Measurements from ENCODE around the gene CLSTN1. TPM values are rescaled to one million over a fixed set of nuclear protein-coding genes. Genes with fewer than 3 reads are reported as not detected.

The CLSTN1 gene
- total RNA-seq, 1 experiment from 2014 or later: 100 TPM

DNA sequence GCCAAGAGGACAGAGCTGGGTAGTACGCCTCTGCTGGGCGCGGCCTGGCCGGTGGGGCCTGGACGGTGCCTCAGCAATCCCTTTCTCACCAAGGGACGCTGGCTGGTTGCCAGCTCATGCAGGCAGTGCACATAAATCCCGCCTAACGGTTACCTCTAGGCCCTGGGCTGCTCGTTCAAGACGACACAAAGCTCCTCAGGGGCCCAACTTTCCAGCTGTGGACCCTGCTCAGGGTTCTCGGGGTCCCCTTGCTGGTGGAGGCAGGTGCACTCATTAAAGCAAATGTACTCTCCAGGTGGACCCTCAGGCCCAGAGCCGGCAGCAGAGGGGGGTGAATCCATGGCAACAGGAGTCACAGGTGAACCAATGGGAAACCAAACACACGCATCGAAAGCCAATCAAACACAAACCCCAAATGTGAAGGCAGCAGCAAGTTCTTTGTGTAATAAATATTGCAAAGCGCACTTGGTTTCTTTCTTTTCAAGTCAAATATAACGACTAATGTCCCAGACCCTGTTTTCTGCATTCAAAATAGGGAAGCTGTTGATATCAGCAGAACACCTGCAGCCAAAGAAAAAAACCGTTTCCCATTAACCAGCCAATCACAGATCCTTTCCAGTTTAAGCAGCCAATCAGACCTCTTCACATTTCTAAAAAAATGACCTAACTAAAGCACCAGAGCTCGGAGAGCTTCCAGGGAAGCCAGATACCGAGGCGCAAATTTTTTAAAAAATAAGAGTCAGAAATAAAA lies 26.1 kb upstream of the CLSTN1 start:
- Histone ChIP-seq H2BK12ac (ENCODE audit: insufficient read length, low read depth, low read length) (no peak overlapping the region), H2BK120ac (ENCODE audit: low read depth, low read length, poor library complexity, severe bottlenecking) (no peak overlapping the region), H3K4ac (ENCODE audit: low read depth, low read length) (no peak overlapping the region), H4K8ac (replicated peaks; ENCODE audit: insufficient read length, low read depth, low read length) (no peak overlapping the region), H3K9ac (ENCODE audit: extremely low read depth, insufficient read length, low read length) (no peak overlapping the region), H2BK5ac (ENCODE audit: insufficient read length, low read length) (no peak overlapping the region), H3K18ac (ENCODE audit: insufficient read length, low read depth, low read length) (no peak overlapping the region), H3K9me3 (ENCODE audit: control insufficient read depth, low read depth, low read length) (no peaks in the 10 kb centered on the region), H3K14ac (ENCODE audit: insufficient read depth, low read length) (no peak overlapping the region), H3K4me1 (ENCODE audit: insufficient read depth, low read length) (no peaks in the 10 kb centered on the region), H3K23ac (ENCODE audit: insufficient read length, low read depth, low read length) (no peak overlapping the region), H2BK20ac (ENCODE audit: low read depth, low read length, poor library complexity, severe bottlenecking) (no peak overlapping the region), H3K79me1 (ENCODE audit: insufficient read depth, low read depth, low read length, poor library complexity, severe bottlenecking) (no peaks in the 10 kb centered on the region), H2AK5ac (ENCODE audit: insufficient read length, low read length) (no peak overlapping the region), H3K27me3 (ENCODE audit: insufficient read depth, low read length) (no peaks in the 10 kb centered on the region), H3K56ac (ENCODE audit: insufficient read length, low read depth, low read length) (no peak overlapping the region), H4K5ac (ENCODE audit: insufficient read length, low read depth, low read length) (no peak overlapping the region), H3K23me2 (ENCODE audit: insufficient read length, low read depth, low read length, poor library complexity, severe bottlenecking) (no peaks in the 10 kb centered on the region), H3K27ac (ENCODE audit: insufficient read length, low read depth, low read length) (no peak overlapping the region), H2AFZ (ENCODE audit: low read length) (no peak overlapping the region), H2BK15ac (ENCODE audit: low read depth, low read length) (no peak overlapping the region), H3K4me2 (ENCODE audit: insufficient read depth, insufficient read length, low read length) (no peak overlapping the region), H4K20me1 (ENCODE audit: control insufficient read depth, insufficient read depth, insufficient read length) (no peaks in the 10 kb centered on the region), H3K79me2 (ENCODE audit: insufficient read depth, low read length) (no peaks in the 10 kb centered on the region), H3T11ph (ENCODE audit: low read length) (no peak overlapping the region), H4K91ac (ENCODE audit: insufficient read length, low read depth, low read length) (no peak overlapping the region)
- TF ChIP-seq, protein P1, sequence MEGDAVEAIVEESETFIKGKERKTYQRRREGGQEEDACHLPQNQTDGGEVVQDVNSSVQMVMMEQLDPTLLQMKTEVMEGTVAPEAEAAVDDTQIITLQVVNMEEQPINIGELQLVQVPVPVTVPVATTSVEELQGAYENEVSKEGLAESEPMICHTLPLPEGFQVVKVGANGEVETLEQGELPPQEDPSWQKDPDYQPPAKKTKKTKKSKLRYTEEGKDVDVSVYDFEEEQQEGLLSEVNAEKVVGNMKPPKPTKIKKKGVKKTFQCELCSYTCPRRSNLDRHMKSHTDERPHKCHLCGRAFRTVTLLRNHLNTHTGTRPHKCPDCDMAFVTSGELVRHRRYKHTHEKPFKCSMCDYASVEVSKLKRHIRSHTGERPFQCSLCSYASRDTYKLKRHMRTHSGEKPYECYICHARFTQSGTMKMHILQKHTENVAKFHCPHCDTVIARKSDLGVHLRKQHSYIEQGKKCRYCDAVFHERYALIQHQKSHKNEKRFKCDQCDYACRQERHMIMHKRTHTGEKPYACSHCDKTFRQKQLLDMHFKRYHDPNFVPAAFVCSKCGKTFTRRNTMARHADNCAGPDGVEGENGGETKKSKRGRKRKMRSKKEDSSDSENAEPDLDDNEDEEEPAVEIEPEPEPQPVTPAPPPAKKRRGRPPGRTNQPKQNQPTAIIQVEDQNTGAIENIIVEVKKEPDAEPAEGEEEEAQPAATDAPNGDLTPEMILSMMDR (conservative IDR thresholded peaks at IDR 0.05): no peak
- H3K9me3 Mint-ChIP-seq: peaks cover 3 to 7% of the 10 kb centered on the region in 2 experiments; a peak in 4 of 5 replicates
- H3K27me3 Mint-ChIP-seq (ENCODE audit: low read depth): no peaks in the 10 kb centered on the region
- peaks cover 42 to 52% of the 10 kb centered on the region in 2 experiments for H3K4me1 Mint-ChIP-seq
- no CpG with 5 or more reads among the region's 20 CpGs for WGBS (ENCODE audit: extremely low coverage, insufficient read length, low lambda C conversion rate)
- peaks cover 10 to 11% (median 10%) of the 10 kb centered on the region in 3 experiments; a peak in 6 of 7 replicates for H3K36me3 Mint-ChIP-seq (ENCODE audit: insufficient read depth in 1 of 3, low read depth in 3 of 3)
- no peak overlapping the region for H3K4me3 Mint-ChIP-seq
- no peak for DNase-seq
- H3K27ac Mint-ChIP-seq: peak overlapping the region in 2 of 3 experiments; percentile 28 to 31; a peak in 1 of 7 replicates
